Upper lobe of left lung (tissue), 4 donors: ENCODE results near the gene UGT1A9.

Source experiments
- EP300 ChIP-seq, 4 donors: sonication (generic); formaldehyde crosslinking; IDR thresholded peaks; one replicate each; pipeline ENCODE4 v1.5.1; 2017; ENCODE audit warnings: antibody characterized with exemption in 4 of 4, control low read depth in 2 of 4
- POLR2A ChIP-seq, 4 donors: fragments of 450-650 bp; IDR thresholded peaks; one replicate each; pipeline ENCODE4 v1.5.1; 2016 to 2017; ENCODE audit warnings: antibody characterized with exemption in 4 of 4, mild to moderate bottlenecking in 2 of 4
- POLR2AphosphoS5 ChIP-seq, 2 donors: sonication (generic); formaldehyde crosslinking; IDR thresholded peaks; one replicate each; pipeline ENCODE4 v1.5.1; 2017; ENCODE audit warnings: antibody characterized with exemption in 2 of 2
- TF ChIP-seq, protein P1 (sequence below), 6 experiments: fragments of 450-650 bp in 4 of 6; fragments of 200-600 bp in 2 of 6; sonication (generic) in 2 of 6; IDR thresholded peaks; one replicate each; pipeline ENCODE4 v1.5.1; 2016 to 2019; ENCODE audit warnings: antibody characterized with exemption in 6 of 6

- no peak for TF ChIP-seq POLR2A (IDR thresholded peaks at IDR 0.05)
- TF ChIP-seq, protein P1, sequence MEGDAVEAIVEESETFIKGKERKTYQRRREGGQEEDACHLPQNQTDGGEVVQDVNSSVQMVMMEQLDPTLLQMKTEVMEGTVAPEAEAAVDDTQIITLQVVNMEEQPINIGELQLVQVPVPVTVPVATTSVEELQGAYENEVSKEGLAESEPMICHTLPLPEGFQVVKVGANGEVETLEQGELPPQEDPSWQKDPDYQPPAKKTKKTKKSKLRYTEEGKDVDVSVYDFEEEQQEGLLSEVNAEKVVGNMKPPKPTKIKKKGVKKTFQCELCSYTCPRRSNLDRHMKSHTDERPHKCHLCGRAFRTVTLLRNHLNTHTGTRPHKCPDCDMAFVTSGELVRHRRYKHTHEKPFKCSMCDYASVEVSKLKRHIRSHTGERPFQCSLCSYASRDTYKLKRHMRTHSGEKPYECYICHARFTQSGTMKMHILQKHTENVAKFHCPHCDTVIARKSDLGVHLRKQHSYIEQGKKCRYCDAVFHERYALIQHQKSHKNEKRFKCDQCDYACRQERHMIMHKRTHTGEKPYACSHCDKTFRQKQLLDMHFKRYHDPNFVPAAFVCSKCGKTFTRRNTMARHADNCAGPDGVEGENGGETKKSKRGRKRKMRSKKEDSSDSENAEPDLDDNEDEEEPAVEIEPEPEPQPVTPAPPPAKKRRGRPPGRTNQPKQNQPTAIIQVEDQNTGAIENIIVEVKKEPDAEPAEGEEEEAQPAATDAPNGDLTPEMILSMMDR (IDR thresholded peaks at IDR 0.05), result no peak
- TF ChIP-seq EP300 (IDR thresholded peaks at IDR 0.05), result no peak
- TF ChIP-seq POLR2AphosphoS5 (IDR thresholded peaks at IDR 0.05), result no peak
Measured at GRCh38 chr2:233681521-233682099, 9.9 kb downstream of the UGT1A9 start, which contains the start of gene UGT1A7.
